IMR-90 (cell line): Measurements from ENCODE around the gene RAD51B. TPM values are rescaled to one million over a fixed set of nuclear protein-coding genes. Genes with fewer than 3 reads are reported as not detected.

Source experiments
- ATAC-seq: fragments of 200-7000 bp; cut with Tn5 transposase; 2 replicates; pipeline ENCODE4 v1.9.1; 2020; ENCODE audit warnings: low read depth, mild to moderate bottlenecking, moderate library complexity
- BruUV-seq: library from RNA; stranded (reverse); fragments of 400-500 nt; replicated peaks from 2 replicates; lab custom pipeline; 2021; lab: Mats Ljungman, UMichigan
- CTCF ChIA-PET: fragments of 300-600 bp; formaldehyde crosslinking; extraction: SDS; loops from one replicate; lab custom pipeline; 2021; ENCODE audit warnings: antibody characterized with exemption; lab: Yijun Ruan, JAX
- POLR2A ChIA-PET: fragments of 300-600 bp; sonication (Branson Sonifier 250); formaldehyde crosslinking; loops from one replicate; lab custom pipeline; 2022; ENCODE audit warnings: antibody characterized with exemption; ENCODE audit not compliant: unreplicated experiment; lab: Charles Lee
- DNase-seq: peaks from one replicate; pipeline ENCODE4 v3.0.0; 2013
- H2AFZ ChIP-seq: replicated peaks from 2 replicates; pipeline ENCODE3; 2013; ENCODE audit warnings: low read length, mild to moderate bottlenecking; ENCODE audit not compliant: poor library complexity
- H2AK5ac ChIP-seq: 2 replicates; pipeline ENCODE4 v1.6.1; 2013; ENCODE audit warnings: low read depth, low read length, inconsistent platforms
- H2AK9ac ChIP-seq: replicated peaks from 2 replicates; pipeline ENCODE3; 2013; ENCODE audit warnings: mild to moderate bottlenecking, low read depth, low read length, moderate library complexity; ENCODE audit not compliant: poor library complexity
- H2BK120ac ChIP-seq: 2 replicates; pipeline ENCODE4 v1.6.1; 2013; ENCODE audit warnings: low read depth, low read length, inconsistent platforms
- H2BK15ac ChIP-seq: 3 replicates; pipeline ENCODE4 v1.6.1; 2013; ENCODE audit warnings: low read depth, low read length, inconsistent platforms
- H2BK20ac ChIP-seq: 2 replicates; pipeline ENCODE4 v1.6.1; 2013; ENCODE audit warnings: low read depth, mild to moderate bottlenecking, inconsistent platforms, low read length, moderate library complexity
- H2BK5ac ChIP-seq: 2 replicates; pipeline ENCODE4 v1.6.1; 2013; ENCODE audit warnings: mild to moderate bottlenecking, low read depth, low read length, inconsistent platforms; ENCODE audit not compliant: poor library complexity, severe bottlenecking
- H3K14ac ChIP-seq: replicated peaks from 2 replicates; pipeline ENCODE4 v1.6.1; 2013; ENCODE audit warnings: low read depth, low read length, inconsistent platforms
- H3K18ac ChIP-seq: 2 replicates; pipeline ENCODE4 v1.6.1; 2013; ENCODE audit warnings: low read depth, low read length, control low read depth
- H3K23ac ChIP-seq: 2 replicates; pipeline ENCODE4 v1.6.1; 2013; ENCODE audit warnings: low read depth, low read length, inconsistent platforms
- H3K27ac ChIP-seq: 2 replicates; pipeline ENCODE4 v1.5.1; 2013; ENCODE audit warnings: mild to moderate bottlenecking, control low read depth, low read length; ENCODE audit not compliant: insufficient read depth
- H3K27me3 ChIP-seq: 2 replicates; pipeline ENCODE4 v1.6.1; 2013; ENCODE audit warnings: low read length; ENCODE audit not compliant: control insufficient read depth, insufficient read depth
- H3K36me3 ChIP-seq: 2 replicates; pipeline ENCODE4 v1.6.1; 2013; ENCODE audit warnings: low read length, mixed read lengths; ENCODE audit not compliant: control insufficient read depth, insufficient read depth
- H3K4ac ChIP-seq: 2 replicates; pipeline ENCODE4 v1.6.1; 2013; ENCODE audit warnings: low read depth, low read length, inconsistent platforms
- H3K4me1 ChIP-seq: 2 replicates; pipeline ENCODE4 v1.6.1; 2013; ENCODE audit warnings: low read length, mixed read lengths; ENCODE audit not compliant: control insufficient read depth, insufficient read depth
- H3K4me2 ChIP-seq: 2 replicates; pipeline ENCODE4 v1.6.1; 2013; ENCODE audit warnings: low read depth, mild to moderate bottlenecking, control low read depth, low read length, moderate library complexity
- H3K4me3 ChIP-seq: 2 replicates; pipeline ENCODE4 v1.5.1; 2013; ENCODE audit warnings: low read depth, mild to moderate bottlenecking, control low read depth, low read length, moderate library complexity; ENCODE audit not compliant: insufficient read depth
- H3K56ac ChIP-seq: 2 replicates; pipeline ENCODE4 v1.6.1; 2013; ENCODE audit warnings: low read length, inconsistent platforms; ENCODE audit not compliant: insufficient read depth; ENCODE audit errors: extremely low read depth
- H3K79me1 ChIP-seq, 2 experiments: 2 replicates each; pipeline ENCODE4 v1.6.1; 2013; ENCODE audit warnings: low read length in 2 of 2, inconsistent platforms in 1 of 2, low read depth in 1 of 2
- H3K9ac ChIP-seq: 2 replicates; pipeline ENCODE4 v1.6.1; 2013; ENCODE audit warnings: low read depth, low read length, control low read depth
- H3K9me1 ChIP-seq: 2 replicates; pipeline ENCODE4 v1.6.1; 2013; ENCODE audit warnings: low read length, inconsistent platforms; ENCODE audit not compliant: insufficient read depth
- H3K9me3 ChIP-seq: 2 replicates; pipeline ENCODE4 v1.6.1; 2013; ENCODE audit warnings: low read length; ENCODE audit not compliant: control insufficient read depth, insufficient read depth
- H4K20me1 ChIP-seq: 2 replicates; pipeline ENCODE4 v1.6.1; 2013; ENCODE audit warnings: low read length, inconsistent platforms; ENCODE audit not compliant: insufficient read depth
- H4K5ac ChIP-seq: 2 replicates; pipeline ENCODE4 v1.6.1; 2013; ENCODE audit warnings: mild to moderate bottlenecking, low read depth, low read length, control low read depth
- H4K8ac ChIP-seq, 2 experiments: 2 replicates each; pipeline ENCODE4 v1.6.1; 2013; ENCODE audit warnings: low read depth in 2 of 2, low read length in 2 of 2, control low read depth in 1 of 2, inconsistent platforms in 1 of 2
- H4K91ac ChIP-seq: 2 replicates; pipeline ENCODE4 v1.6.1; 2013; ENCODE audit warnings: low read depth, low read length, inconsistent platforms; ENCODE audit not compliant: insufficient read depth
- CEBPB ChIP-seq: IDR thresholded peaks from 2 replicates; pipeline ENCODE4 v1.6.1; 2012; ENCODE audit warnings: low read depth, low read length, improper control_type of control experiment
- CHD1 ChIP-seq: IDR thresholded peaks from 2 replicates; pipeline ENCODE4 v1.6.1; 2012; ENCODE audit warnings: low read depth, low read length, improper control_type of control experiment
- FOS ChIP-seq: fragments of 150-350 bp; IDR thresholded peaks from 2 replicates; pipeline ENCODE4 v1.6.1; 2016; ENCODE audit warnings: low read depth, low read length
- MAFK ChIP-seq: IDR thresholded peaks from 2 replicates; pipeline ENCODE4 v1.6.1; 2012; ENCODE audit warnings: low read depth, low read length, improper control_type of control experiment
- MAZ ChIP-seq: IDR thresholded peaks from 2 replicates; pipeline ENCODE4 v1.6.1; 2012; ENCODE audit warnings: low read depth, mild to moderate bottlenecking, low read length, improper control_type of control experiment, moderate library complexity, borderline replicate concordance
- NFE2L2 ChIP-seq: fragments of 150-350 bp; IDR thresholded peaks from 2 replicates; pipeline ENCODE4 v1.6.1; 2016; ENCODE audit warnings: low read depth, mild to moderate bottlenecking, low read length
- POLR2A ChIP-seq: IDR thresholded peaks from 2 replicates; pipeline ENCODE4 v1.6.1; 2012; ENCODE audit warnings: mild to moderate bottlenecking, low read depth, low read length
- RAD21 ChIP-seq: IDR thresholded peaks from 2 replicates; pipeline ENCODE4 v1.6.1; 2012; ENCODE audit warnings: low read length, improper control_type of control experiment
- RFX5 ChIP-seq: IDR thresholded peaks from 2 replicates; pipeline ENCODE4 v1.8.0; 2012; ENCODE audit warnings: low read depth, mild to moderate bottlenecking, low read length, moderate library complexity
- SMC3 ChIP-seq: fragments of 150-350 bp; IDR thresholded peaks from 2 replicates; pipeline ENCODE4 v1.6.1; 2016; ENCODE audit warnings: low read depth, mild to moderate bottlenecking, antibody characterized with exemption, low read length, moderate library complexity
- WGBS, 2 experiments: methylation state at CpG; one replicate each; pipeline versions ENCODE4 v1.1.5 to v1.1.7; 2013; ENCODE audit warnings: missing lambda C conversion rate in 2 of 2; ENCODE audit not compliant: insufficient read length in 1 of 2; ENCODE audit errors: extremely low coverage in 2 of 2; 5-methylcytosine and 5-hydroxymethylcytosine counted together
- dilution Hi-C: fragments of 300-500 bp; cut with HindIII; formaldehyde crosslinking; loops from one replicate; pipeline ENCODE4 v1.14.3; 2018; ENCODE audit warnings: low sequenced_read_pairs; ENCODE audit not compliant: unreplicated experiment
- in situ Hi-C: fragments of 300-500 bp; cut with MboI; formaldehyde crosslinking; loops from 3 replicates; pipeline ENCODE4 v1.14.3; 2019; ENCODE audit warnings: low sequenced_read_pairs, inconsistent platforms, mixed read lengths
- intact Hi-C: fragments of 100-400 bp; cut with micrococcal nuclease; formaldehyde crosslinking; loops from 2 replicates; pipeline ENCODE4 v1.10.0; 2022
- polyA plus RNA-seq, 3 experiments: library from polyadenylated mRNA; depleted of rRNA; stranded (reverse); fragments of >200 nt; gene quantifications; 2 replicates each; pipeline ENCODE4 v1.2.3, GENCODE V29; 2012; ENCODE audit warnings: low replicate concordance in 1 of 3
- total RNA-seq: library from RNA; depleted of rRNA; stranded (reverse); fragments of >200 nt; gene quantifications from 2 replicates; pipeline ENCODE4 v1.2.3, GENCODE V29; 2012

The RAD51B gene
- total and polyA plus RNA-seq, 2 of the 4 experiments (the other 2 are of a cell fraction) = 5.1 to 18.8 TPM

- H2BK5ac ChIP-seq = no peak overlapping the region
- no peak overlapping the region for H4K8ac ChIP-seq
- no peak overlapping the region for H3K4me3 ChIP-seq
- H3K27me3 ChIP-seq = no peaks in the 10 kb centered on the region
- H4K5ac ChIP-seq = no peak overlapping the region
- no peak overlapping the region for H3K27ac ChIP-seq
- dilution Hi-C loops (no loop called here), intact Hi-C loops (no loop called here), in situ Hi-C loops (no loop called here)
- H2AK5ac ChIP-seq = no peak overlapping the region; the same call in 1 of the 2 replicates
- H3K23ac ChIP-seq = no peak overlapping the region
- no peak overlapping the region for H2AFZ ChIP-seq
- no peak overlapping the region for H2BK15ac ChIP-seq
- peaks cover 7% of the 10 kb centered on the region for H3K9me1 ChIP-seq
- TF ChIP-seq MAFK (no peak), FOS (no peak), NFE2L2 (no peak), RAD21 (no peak), CHD1 (no peak), CEBPB (no peak), POLR2A (no peak), SMC3 (no peak), RFX5 (no peak), MAZ (no peak)
- no peak overlapping the region for H3K4ac ChIP-seq
- no peak overlapping the region for H3K4me2 ChIP-seq
- H3K36me3 ChIP-seq = no peaks in the 10 kb centered on the region
- no TSS peak for BruUV-seq
- no peaks in the 10 kb centered on the region for H3K9me3 ChIP-seq
- ATAC-seq (no peak), DNase-seq (no peak)
- H2BK120ac ChIP-seq = no peak overlapping the region
- no peaks in the 10 kb centered on the region for H3K79me1 ChIP-seq
- H4K91ac ChIP-seq = peak overlapping the region; percentile 46; the same call in 1 of the 2 replicates
- CTCF ChIA-PET = interaction anchor here (0.6 kb wide), 1 partner anchor 80 kb away, joined by 3 read pairs; no protein-coding TSS in a partner anchor
- H2BK20ac ChIP-seq = no peak overlapping the region
- no peak overlapping the region for H3K9ac ChIP-seq
- WGBS, 2 experiments = 57% methylated on average over 1 of the region's 6 CpGs; no CpG with 5 or more reads in 1 of the 2 experiments
- H3K56ac ChIP-seq = no peak overlapping the region
- no peak overlapping the region for H3K18ac ChIP-seq
- H4K20me1 ChIP-seq = no peaks in the 10 kb centered on the region
- POLR2A ChIA-PET = no interaction called here
- no peak overlapping the region for H2AK9ac ChIP-seq
- H3K4me1 ChIP-seq = peaks cover 12% of the 10 kb centered on the region
- no peak overlapping the region for H3K14ac ChIP-seq
These were observed 719.7 kb downstream of the RAD51B start for GRCh38 chr14:68539241-68539737.
